Umbilical cord (tissue), 2 donors: ENCODE results near the gene CCNT1. TPM values are rescaled to one million over a fixed set of nuclear protein-coding genes. Genes with fewer than 3 reads are reported as not detected.
"Not testable (repeated sequence)": the region's sequence is repeated elsewhere in the genome, so short reads cannot be mapped to it uniquely, and the experiment has no call there.

Experiments used
- DNase-seq: peaks from one replicate; pipeline ENCODE4 v3.0.0-alpha.2; 2015; ENCODE audit warnings: low spot score
- total RNA-seq: library from RNA; depleted of rRNA; stranded (reverse); fragments of >200 nt; gene quantifications from one replicate; pipeline ENCODE4 v1.2.3, GENCODE V29; 2014; ENCODE audit warnings: low replicate concordance; ENCODE audit not compliant: insufficient read depth

The CCNT1 gene
- total RNA-seq, 1 donor from 2014 or later = 109 TPM

DNA sequence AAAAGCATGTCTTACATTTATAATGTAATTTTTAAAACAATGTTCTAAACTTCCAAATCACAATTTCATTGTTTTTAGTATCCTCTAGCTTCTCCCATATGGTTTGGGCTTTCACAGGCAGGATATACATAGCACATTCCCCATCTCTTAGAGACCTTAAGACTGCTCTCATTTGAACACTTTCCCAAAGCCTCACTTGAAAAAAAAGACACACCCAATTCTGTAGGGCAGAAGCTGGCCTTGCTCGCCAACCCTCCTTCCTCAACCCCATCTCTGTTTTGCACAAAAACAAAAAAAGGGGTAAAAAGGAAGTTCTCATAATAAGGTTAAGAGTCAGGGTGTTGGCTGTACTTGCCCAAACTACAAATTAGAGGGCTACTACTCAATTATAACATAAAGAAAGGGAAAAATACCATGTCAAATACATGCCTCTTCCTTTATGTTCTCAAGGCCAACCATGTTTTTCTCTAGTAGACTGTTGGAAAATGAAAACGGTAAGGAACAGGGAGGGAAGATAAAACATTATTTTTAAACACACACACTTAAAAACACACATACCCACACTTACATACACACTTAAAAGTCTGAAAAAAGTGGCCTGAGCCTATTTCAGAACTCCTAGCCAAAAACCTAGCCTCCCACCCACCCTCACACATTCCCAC is 24.6 kb downstream of the CCNT1 start:
- peak; percentile 65 for DNase-seq

DNA sequence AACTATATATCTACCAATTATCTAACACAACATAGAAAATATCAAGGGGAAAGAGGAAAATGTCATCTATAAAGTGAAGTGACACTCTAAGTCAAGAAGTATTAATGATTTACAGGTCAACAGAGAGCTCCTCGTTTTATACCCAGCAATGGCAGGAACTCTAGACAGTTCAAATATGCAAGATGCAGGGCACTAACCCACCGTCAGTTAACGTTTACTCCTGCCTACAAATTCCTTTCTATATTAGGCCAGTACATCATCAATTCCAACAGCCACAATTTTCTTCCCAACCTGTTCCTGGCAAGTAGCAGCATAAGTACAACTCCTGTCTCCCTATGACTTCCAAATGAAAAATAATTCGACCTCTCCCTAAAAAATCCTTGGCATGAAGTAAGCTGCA is 25.5 kb downstream of the CCNT1 start:
- DNase-seq = no peak

DNA sequence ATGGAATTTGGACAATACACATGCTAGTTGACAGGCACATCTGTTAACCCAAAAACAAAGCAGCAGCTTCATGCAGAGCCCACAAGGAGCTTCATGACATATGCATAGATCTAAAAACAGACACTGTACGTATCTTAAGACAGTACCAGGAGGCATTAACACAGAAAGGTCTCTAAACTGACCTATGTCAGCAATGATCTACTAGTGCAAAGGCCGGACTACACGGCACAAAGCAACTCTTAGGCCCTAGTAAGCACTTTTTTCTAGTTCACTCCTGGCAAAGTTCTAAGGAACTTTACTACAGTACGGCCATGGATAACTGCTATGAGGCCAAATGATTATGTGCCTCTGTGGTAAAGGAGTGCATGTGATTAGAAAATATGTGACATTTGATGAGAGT is 26.1 kb downstream of the CCNT1 start:
- no peak for DNase-seq

DNA sequence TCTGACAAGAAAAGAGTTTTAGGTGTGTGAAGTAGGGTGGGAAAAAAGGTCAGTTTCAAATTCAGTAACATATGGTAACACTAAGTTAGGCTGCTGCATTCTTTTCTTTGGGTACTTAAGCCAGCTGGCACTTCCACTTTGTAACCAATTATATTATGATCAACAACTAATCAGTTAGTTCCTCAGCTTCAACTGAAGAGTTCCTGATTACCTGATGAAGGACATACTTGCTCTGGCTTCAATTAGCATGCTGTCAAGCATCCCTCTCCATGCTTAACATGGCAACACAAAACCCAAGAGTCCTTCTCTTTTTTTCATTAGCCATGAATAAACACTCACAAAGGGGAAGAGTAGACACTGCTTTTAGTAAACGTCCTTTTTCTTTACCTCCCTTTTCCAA is 27.7 kb downstream of the CCNT1 start:
- no peak for DNase-seq

DNA sequence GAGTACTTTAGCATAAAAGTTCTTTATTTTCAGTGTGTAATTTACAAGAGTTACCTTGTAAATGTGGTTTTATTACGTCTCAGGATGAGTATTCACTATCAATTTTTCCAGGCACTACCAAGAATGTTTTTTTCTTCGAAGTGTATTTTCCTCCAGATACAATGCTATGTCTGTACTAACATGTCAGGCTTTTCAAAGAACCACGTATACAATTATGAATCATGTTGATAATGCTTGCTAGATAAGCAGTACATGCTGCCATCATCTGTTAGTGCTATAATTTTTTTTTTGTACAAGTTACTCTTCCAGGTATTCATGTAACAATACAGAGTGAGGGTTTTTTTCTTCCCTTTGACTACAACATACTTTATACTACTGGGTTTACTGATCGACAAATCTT is 28.9 kb downstream of the CCNT1 start:
- no peak for DNase-seq

DNA sequence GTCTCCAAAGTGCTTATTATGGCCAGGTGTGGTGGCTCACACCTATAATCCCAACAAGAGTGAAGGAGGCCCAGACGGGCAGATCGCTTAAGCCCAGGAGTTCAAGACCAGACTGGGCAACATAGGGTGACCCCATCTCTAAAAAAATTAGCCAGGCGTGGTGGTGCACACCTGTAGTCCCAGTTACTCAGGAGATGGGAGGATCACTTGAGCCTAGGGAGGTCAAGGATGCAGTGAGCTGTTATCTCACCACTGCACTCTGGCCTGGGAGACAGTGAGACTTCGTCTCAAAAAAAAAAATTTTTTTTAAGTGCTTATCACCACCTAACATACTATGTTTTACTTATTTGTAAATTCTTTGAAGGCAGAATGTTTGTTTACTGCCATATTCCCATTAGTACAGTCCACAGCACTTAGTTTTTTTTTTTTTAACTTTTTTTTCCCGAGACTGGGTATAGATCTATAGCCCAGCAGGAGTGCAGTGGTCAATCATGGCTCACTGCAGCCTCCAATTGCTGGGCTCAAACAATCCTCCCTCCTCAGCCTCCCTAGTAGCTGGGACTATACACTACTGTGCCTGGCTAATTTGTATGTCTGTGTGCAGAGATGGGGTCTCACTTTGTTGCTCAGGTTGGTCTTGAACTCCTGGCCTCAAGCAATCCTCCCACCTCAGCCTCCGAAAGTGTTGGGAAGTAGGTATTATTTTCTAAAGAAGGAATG is 29.7 kb downstream of the CCNT1 start:
- no peak for DNase-seq

DNA sequence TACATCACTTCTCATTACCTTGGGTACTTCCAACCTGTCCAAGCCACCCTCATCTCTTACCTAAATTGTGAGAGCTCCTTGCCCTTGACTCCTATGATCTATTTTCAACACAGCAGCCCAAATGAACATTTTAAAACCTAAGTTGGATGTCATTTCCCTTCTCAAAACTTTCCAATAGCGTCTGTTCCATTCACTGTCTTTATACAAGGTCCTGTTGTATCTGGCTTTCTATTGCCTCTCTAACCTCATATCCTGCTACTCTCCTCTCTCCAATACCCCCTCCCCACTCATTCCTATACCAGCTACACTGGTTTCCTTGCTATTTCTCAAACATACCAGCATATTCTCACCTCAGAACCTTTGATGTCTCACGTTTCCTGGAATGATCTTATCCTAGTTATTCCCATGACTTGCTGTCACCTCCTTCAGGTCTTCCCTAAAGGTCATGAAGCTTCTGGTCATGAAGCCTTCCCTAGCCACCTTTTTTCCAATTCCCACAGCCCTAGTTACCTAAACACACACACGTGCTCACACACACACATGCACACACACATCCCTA is 30.4 kb downstream of the CCNT1 start:
- no peak for DNase-seq

DNA sequence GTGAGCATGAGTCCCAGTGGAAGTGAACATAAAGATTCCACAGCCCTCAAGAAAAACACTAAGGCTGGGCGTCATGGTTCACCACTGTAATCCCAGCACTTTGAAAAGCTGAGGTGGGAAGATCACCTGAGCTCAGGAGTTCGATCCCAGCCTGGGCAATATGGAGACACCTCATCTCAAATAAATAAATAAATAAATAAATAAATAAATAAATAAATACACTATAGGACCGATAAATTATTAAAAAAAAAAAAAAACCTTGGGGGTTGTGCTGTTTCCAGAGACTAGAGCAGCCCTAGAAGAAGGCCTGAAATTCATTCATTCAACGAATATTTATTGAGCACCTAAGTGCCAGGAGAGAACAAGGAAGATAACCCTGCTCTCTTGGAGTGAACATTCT is 33.0 kb downstream of the CCNT1 start:
- DNase-seq = no peak

DNA sequence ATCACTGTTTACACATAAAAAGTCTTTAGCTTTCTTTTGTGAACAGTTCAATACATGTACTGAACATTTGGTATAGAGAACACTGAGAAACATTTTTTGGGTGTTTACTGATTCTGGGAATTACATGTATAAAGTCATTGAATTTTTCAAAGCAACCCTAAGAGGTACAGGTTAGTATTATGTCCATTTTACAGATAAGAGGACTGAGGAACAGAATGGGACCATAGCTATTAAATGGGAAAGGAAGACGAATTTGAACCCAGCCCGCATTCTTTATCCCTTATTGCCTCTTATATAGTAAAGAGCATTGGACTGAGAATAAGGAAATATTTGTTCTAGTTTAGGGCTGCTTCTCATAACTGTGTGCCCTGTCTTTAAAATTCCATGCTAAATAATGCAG is 33.6 kb downstream of the CCNT1 start:
- DNase-seq = no peak

DNA sequence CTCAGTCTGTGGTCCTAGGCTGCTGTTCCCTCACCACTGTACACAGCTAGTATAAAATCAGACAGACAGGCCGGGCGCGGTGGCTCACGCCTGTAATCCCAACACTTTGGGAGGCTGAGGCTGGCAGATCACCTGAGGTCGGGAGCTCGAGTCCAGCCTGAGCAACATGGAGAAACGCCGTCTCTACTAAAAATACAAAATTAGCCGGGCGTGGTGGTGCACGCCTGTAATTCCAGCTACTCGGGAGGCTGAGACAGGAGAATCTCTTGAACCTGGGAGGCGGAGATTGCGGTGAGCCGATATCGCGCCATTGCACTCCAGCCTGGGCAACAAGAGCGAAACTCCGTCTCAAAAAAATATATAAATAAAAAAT is 34.0 kb downstream of the CCNT1 start:
- not testable (repeated sequence) for DNase-seq

DNA sequence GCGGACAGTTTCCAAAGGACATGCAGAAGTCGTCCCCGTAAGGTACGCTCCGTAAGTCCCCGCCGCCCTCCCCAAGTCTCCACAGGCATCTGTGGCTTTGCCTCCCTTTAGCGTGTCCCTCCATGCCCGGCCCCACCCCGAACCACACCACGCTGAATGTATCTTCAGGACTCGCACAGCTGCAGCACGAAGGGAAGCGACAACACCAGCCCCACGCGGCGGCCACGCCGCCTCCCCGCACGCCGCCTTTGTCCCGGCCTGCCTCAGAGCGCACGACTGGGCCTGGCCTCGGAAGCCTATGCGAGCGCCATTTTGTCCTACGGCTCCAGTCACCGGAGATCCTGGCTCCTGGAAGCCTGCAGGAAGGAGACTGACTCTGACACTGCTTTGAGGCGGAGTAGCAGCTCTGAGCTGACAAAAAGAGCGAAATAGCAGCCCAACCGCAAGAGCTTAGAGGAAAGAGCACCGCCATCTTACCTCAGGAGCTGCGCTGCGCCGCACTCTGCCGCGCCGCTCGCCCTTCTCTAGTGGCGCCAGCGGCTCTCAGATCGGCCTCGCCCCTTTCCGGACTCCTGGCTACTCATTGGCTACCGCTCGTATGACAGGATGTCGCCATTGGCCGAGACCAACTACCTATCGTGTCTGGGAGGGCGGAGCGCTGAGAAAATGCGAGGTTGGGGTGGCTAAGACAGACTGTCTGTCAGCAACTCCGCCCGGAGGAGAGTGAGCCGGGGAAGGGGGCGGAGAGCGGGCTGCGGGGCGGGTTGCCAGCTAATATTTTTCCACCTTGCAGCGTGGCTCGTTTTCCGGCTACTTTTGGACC is 34.6 kb downstream of the CCNT1 start, which contains the start of gene KANSL2:
KANSL2 (minus strand) TSS at position 529 of the 823 bp plus-strand sequence. CDS start 606 bp downstream, outside the sequence.
- peak; percentile 100 for DNase-seq

DNA sequence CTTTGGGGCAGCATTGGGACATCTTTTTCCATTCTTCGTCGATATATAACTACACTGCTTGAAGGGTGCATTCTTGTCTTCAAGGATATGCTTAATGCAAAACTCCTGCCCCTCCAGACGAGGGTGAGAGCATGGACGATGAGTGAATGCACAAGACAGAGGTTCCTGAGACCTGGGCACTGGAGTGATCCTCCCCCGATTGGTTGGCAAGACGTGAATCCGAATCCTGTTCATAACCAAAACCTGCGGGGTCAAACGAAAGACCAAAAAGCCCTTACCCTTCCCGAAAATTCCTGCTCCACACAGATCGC is 35.2 kb downstream of the CCNT1 start:
- no peak for DNase-seq

DNA sequence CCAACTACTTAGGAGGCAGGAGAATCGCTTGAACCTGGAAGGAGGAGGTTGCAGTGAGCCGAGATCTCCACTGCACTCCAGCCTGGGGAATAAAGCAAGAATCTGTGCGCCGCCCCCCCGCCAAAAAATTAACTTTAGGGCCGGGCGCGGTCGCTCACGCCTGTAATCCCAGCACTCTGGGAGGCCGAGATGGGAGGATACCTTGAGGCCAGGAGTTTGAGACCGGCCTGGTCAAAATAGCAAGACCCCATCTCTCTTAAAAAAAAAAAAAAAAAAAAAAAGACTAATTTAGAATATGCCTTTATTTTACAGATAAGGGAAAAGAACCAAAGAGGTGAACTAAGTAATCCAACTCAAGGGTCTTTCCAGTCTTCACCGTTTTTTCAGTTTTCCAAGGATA is 35.6 kb downstream of the CCNT1 start:
- DNase-seq = no peak

DNA sequence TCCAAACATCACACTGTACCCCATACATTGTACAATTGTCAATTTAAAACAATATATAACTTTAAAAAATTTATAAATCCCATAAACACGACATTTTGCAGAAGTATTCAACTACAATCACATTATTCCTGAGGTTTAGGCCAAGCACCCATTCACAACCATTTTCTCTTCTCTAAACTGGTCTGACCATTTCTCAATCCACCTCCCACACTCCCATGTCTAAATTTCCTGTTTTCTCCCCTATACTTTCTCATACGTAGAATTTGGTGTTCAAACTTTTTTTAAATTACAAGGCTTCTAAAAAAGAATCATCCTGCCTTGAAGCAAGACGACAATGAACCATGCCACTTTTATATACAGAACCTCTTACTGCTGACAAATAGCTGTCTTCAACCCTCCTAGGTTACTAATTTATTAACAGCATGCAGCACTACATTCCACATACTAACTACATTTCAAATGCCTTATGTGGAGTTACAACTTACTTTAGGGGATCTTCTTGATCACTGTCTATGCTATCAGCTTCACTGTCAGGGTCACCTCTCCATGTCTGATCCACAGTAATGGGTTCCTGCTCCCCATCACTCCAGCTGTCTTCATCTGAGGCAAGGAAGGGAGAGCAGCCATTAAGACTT is 37.8 kb downstream of the CCNT1 start:
- DNase-seq = no peak

DNA sequence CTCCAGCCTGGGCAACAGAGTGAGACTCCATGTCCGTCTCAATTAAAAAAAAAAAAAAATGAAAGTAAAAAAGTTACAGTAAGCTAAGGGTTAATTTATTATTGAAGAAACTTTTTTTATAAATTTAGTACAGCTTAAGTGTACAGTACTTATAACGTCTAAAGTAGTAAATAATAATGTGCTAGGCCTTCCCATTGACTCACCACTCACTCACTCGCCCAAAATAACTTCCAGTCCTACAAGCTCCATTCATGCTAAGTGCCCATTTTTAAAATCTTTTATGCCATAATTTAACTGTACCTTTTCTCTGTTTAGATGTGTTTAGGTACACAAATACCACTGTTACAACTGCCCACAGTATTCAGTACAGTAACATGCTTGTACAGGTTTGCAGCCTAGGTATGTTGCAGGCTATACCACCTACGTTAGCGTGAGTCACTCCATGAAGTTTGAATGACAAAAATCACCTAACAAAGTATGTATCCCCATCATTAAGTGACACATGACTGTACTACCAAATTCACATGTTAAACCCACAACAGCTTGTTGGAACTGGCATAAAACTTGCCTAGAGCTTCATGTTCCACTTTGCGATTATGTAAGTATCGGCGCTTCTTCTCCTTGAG is 45.2 kb downstream of the CCNT1 start:
- DNase-seq = no peak

DNA sequence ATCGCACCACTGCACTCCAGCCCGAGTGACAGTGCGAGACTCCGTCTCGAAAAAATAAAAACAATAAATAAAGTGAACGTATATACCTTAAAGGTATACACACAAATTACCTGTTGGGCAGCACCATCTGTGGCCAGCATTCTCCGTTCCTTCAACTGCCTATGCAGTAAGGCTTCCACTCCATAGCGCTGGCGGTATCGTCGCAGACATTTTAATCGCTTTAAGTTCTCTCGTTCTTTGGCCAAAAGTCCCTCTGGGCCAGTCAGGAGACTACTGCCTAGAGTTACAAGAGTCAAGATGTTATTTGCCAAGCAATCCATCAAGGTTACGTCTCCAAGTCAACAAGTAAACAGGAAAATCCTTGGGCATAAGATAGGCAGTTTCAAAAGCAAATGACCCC is 47.5 kb downstream of the CCNT1 start:
- no peak for DNase-seq

DNA sequence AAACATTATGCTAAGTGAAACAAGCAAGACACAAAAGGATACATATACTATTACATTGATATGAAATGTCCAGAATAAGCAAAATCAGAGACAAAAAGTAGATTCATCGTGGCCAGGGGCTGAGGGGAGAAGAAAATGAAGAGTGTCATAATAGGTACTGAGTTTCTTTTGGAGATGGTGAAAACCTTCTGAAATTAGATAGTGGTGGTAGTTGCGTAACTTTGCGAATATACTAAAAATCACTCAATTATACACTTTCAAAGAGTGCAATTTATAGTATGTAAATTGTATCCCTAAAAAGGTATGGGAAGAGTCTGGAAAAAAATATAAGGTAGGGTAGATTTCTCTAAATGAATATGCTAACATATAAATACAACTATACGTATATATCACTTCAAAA is 56.6 kb downstream of the CCNT1 start:
- DNase-seq = no peak

DNA sequence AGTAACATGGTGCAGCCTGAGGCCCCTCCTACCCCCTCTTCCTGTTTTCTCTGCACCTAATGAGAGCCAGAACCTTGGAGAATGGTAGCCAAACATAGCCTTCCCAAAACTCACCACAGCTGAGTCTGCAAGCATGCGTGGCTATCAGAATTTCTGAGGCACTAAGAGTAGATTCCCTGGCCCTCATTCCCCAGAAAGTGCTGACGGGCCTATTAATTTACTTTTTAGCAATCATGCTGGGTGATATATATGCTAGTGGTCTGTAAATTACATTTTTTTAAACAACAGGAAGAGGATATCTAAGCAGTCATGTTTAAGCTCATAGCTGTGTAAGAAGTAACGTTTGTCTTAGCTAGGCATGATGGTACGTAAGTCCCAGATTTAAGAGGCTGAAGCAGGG is 64.8 kb downstream of the CCNT1 start:
- no peak for DNase-seq

DNA sequence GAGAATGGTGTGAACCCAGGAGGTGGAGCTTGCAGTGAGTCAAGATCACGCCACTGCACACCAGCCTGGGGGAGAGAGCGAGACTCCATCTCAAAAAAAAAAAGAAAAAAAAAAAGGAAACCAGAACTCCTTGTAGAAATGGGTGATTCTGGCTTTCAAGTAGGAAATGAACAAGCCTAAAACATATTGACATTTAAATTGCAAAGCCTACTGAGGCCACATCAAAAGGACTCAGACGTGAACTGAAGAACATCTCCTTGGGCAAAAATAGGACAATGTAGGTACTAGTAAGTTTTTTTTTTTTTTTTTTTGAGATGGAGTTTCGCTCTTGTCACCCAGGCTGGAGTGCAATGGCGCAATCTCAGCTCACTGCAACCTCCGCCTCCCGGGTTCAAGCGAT is 71.2 kb downstream of the CCNT1 start:
- not testable (repeated sequence) for DNase-seq

DNA sequence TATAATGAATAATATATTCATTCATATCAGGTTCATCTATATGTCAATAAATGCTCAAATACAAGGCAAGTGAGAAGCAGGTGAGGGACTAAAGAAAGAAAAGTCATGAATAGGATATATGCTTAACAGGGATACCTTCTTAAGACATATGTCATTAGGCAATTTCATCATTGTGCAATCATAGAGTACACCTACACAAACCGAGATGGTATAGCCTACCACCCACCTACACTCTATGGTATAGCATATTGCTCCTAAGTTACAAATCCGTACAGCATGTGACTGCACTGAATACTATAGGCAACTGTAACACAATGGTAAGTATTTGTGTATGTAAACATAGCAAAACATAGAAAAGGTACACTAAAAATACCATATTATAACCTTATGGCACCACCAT is 73.5 kb downstream of the CCNT1 start:
- DNase-seq = no peak

DNA sequence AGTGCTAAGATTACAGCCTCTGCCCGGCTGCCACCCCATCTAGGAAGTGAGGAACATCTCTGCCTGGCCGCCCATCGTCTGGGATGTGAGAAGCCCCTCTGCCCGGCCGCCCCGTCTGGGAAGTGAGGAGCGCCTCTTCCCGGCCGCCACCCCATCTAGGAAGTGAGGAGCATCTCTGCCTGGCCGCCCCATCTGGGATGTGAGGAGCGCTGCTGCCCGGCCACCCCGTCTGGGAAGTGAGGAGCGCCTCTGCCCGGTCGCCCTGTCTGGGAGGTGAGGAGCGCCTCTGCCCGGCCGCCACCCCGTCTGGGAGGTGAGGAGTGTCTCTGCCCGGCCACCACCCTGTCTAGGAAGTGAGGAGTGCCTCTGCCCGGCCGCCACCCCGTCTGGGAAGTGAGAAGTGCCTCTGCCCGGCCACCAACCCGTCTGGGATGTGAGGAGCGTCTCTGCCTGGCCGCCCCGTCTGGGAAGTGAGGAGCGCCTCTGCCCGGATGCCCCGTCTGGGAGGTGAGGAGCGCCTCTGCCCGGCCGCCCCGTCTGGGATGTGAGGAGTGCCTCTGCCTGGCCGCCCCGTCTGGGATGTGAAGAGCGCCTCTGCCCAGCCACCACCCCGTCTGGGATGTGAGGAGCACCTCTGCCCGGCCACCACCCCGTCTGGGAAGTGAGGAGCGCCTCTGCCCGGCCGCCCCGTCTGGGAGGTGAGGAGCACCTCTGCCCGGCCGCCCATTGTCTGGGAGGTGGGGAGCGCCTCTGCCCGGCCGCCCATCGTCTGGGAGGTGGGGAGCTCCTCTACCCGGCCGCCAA is 74.6 kb downstream of the CCNT1 start:
- DNase-seq = not testable (repeated sequence)
